GM12801 (cell line): ENCODE data around the gene IER5L.

Experiments
- CTCF ChIP-seq: IDR thresholded peaks from one replicate; pipeline ENCODE4 v1.5.1; 2011; ENCODE audit warnings: control low read depth; ENCODE audit not compliant: insufficient read length; ENCODE audit errors: extremely low read depth

IER5L gene

GRCh38 chr9:129221979-129222635, 44.0 kb upstream of the IER5L start:
- no peak for TF ChIP-seq CTCF

- no peak for TF ChIP-seq CTCF
Measured at GRCh38 chr9:129221233-129221632, 43.2 kb upstream of the IER5L start.

- TF ChIP-seq CTCF, result no peak
Measured at GRCh38 chr9:129220771-129221170, 42.7 kb upstream of the IER5L start.

- TF ChIP-seq CTCF, result no peak
Measured at GRCh38 chr9:129218918-129219317, 40.9 kb upstream of the IER5L start.

- TF ChIP-seq CTCF, result no peak
Measured at GRCh38 chr9:129218272-129218625, 40.2 kb upstream of the IER5L start.

GRCh38 chr9:129213551-129213950, 35.5 kb upstream of the IER5L start:
- TF ChIP-seq CTCF, result no peak

- no peak for TF ChIP-seq CTCF
Measured at GRCh38 chr9:129211686-129212085, 33.6 kb upstream of the IER5L start.

GRCh38 chr9:129210125-129210524, 32.1 kb upstream of the IER5L start:
- no peak for TF ChIP-seq CTCF
